ENCODE data around the gene UNC13D.
A peak's percentile ranks its signal among the peaks of the same experiment; 100 is the strongest.

The UNC13D gene

DNA sequence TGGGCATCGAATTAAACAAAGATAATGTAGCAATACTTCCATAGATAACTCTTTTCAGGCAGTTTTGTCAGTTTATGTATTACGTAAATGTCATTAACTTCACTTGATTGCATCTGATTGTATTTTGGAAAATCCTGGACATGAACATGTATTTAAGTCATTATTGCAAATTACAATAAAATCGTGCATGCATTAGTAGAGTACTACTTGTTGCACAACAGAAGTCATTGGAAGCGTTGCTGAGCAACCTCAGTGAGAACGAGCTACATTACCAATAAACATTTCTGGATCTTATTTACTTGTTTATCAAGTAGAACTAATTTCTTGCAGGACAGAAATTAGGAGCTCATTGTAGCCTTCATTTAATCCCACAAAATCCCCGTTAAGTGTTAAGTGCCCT lies 53.0 kb downstream of the UNC13D start:
- no peak for DNase-seq

DNA sequence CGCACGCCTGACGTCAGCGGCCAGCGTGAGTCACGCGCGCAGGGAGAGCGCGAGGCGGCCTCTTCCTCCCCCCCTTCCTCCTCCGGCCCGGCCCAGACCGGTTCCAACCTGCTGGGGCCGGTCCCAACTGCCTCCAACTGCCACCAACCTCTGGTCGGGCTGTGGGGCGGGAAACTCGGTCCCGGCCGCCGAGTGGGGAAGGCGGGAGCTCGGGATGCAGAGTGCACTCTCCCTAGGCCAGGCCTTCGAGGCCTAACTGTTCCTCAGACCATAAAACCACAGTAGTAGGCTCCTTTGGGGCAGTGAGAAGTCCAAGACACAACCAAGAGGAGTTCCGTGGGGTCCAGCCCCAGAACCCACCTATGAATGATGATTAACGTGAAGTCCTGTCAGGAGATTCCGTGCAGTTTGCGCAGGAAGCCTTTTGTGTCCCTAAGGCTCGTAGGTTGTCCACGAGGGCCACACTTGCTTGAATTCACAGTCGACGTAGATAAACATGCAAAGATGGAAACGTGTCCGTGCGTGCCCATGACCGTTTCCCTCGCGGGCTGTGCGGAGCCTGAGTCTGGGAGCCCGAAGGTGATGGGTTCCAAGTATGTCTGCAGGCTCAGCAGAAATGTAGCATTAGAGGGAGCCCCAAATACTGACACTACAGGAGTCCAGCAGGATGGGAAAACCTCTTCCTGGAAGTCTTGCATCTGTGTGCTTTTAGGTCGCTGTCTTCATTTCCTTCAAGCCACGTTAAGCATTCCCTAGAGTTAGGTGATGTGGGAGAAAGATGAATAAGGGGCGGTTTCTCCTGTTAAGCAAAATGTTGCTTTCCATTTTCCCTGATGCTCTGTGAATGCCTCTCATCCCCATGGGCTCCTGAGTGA lies 59.0 kb downstream of the UNC13D start:
- DNase-seq: peak; percentile 95

DNA sequence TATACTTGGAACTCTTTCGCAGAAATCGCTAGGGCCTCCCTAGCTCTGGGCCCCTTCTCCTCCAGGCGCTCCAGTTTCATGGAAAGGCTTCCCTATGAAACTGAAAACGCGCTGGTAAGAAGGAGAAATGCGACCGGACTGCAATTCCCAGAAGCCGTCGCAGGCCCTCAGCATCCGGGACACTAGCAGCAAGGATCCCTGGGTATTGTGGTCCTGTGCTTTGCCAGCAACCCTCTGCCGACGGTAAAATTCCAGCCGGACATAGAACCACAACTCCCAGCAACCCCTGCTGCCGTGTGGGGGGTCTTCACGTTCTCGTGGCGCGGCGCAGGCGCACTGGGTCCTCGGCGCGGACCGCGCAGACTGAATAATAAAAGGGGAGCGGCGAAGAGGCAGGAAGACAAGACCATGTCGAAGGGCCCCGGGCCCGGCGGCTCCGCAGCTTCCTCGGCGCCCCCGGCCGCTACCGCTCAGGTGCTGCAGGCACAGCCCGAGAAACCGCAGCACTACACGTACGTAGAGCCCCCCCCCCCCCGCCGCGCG lies 59.7 kb downstream of the UNC13D start, which contains the start of gene UNK:
Gene UNK (plus strand): TSS at position 334 of the 543 bp plus-strand sequence. CDS start 75 bp downstream, at position 409.
- peak; percentile 100 for DNase-seq

DNA sequence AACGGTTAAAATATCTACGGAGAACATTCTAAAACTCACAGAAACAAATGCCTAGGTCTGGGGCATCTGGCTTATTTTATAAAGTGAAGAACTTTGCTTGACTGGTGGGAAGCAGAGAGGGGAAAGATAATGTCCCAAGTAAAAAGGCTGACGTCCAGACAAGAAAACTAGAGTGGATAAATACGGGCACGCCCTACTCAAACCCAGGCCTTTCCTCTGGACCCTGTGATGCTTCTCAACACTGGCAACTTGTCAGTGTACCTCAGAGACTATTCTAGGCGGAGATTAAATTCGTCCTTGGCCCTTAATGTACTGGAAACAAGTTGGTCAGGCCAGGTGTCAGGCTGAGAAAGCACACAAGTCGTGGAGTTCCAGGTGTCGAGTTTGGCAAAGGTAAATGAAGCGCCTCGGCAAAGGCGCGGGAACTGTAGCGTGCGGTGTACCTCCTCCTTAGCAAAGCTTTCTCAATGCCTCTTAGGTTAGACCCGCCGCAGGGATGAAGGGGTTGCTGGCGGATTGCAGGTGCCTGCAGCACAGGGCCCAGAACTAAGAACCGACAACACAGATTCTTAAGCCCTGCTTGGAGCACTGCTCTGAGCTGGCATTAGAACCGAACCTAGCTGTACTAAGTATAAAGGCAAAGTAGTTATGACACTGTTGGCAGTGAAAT lies 60.3 kb downstream of the UNC13D start:
- DNase-seq: no peak

DNA sequence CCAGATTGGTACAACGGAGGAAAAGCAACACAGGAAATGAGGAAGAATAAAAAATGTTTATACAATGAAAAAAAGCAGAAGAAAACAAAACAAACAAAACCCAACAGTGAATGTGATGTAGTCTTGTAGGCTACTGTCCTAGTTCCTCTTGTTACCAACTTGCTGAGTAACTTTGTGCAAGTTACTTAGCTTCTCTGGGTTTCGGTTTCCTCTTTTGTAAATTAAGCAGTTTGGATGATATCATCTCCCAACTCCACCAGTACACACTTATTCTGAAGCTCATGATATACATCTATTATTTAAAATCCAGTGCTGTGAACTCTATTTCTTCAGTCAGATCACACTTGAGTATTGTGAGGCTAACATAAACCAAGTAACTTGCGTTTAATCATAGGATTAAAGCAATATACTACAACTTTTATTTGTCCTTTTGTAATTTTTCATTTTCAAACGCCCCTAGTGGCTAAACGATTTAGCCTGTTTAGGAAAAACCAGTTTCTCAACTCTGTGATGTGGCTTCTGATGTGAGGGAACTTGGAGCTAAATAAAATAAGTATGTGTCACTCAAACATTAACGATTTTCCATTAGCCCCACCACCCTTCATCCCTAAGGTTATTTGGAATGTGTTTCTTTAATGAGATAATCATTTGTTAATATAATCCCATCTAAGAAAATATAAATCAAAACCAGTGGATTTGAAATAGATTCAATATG lies 61.0 kb downstream of the UNC13D start:
- DNase-seq: peak; percentile 49

DNA sequence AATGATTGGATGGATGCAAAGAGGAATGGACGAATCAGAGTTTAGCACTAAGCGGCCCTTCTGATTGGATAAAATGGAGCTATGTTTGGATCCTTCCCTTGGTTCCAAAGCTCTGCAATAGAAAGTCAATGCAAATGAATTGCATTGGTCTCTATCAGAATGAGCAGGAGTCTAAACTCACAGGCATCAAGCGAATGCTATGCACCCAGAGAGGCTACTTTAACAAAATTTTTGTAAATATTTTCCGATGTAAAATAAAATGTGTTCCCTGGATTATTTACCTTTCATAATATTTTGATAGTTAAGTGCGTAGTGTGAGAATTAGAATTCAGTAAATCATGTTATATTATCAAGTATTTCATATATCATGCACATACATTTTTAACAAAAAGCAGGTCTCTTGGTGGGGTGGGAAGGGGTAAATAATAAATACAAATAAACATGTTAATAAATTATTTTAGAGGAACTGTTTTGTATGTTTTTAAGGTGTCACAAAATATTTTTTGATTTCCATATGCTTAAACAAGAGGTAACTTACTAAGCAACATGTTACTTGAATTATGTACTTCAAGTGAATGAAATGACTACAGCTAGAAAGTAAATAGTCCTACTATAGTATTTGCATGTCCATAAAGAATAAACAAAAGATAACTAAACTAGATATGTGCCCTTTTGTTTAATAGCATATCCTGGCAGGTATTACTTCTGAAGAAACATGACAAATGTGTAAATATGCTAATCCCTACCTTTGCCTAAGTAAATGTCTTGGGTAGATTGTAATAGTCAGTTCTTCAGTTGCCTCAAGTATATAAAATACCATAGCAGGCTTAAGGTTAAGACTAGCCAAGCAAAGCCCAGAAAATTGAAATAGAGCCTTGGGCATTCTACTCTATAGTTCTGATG lies 64.0 kb downstream of the UNC13D start:
- DNase-seq: no peak

DNA sequence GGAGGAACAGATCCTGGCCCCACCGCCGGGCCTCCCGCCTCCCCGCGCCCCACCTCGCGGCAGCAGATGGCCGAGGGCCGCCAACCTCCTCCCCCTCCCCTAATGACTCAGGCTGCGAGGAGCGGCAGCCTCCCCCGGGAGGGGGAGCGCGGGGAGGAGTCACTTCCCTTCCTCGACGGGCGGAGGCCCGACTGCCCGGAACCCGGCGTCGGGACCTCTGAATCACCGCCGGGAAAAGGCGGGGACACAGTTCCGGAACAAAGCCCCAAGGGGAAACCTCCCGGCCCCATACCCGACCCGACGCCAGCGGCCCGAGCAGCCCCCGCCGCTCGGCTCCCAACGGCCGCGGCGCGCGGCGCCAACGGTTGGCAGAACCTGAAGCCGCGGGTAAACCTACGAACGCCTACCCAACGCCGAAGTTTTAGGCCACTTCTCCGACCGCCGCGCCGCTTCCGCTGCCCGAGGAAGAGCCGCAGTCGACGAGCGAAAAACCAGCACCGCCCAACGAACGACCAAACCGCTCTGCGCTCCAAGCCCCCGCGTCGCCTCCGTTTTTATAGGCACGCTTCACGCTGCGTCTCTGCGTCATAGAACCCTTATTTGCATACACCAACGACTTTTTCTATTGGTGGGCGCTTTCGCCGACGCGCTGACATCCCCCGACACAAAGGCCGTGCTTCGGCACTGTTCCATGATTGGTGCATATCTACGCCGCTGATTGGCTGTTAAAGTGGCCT lies 64.8 kb downstream of the UNC13D start:
- peak; percentile 100 for DNase-seq

DNA sequence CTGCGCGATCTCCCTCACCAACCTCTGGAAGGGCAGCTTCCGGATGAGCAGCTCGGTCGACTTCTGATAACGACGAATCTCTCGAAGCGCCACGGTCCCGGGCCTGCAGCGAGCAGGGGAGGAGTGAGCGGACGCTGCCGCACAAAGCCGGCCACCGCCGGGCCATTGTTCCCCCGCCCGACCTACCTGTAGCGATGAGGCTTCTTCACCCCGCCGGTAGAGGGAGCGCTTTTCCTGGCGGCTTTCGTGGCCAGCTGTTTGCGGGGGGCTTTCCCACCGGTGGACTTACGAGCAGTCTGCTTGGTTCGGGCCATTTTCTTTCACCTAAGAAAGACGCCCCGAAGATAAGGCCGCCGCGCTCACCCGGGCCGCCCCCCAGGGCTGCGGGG lies 65.3 kb downstream of the UNC13D start:
- peak; percentile 90 for DNase-seq

DNA sequence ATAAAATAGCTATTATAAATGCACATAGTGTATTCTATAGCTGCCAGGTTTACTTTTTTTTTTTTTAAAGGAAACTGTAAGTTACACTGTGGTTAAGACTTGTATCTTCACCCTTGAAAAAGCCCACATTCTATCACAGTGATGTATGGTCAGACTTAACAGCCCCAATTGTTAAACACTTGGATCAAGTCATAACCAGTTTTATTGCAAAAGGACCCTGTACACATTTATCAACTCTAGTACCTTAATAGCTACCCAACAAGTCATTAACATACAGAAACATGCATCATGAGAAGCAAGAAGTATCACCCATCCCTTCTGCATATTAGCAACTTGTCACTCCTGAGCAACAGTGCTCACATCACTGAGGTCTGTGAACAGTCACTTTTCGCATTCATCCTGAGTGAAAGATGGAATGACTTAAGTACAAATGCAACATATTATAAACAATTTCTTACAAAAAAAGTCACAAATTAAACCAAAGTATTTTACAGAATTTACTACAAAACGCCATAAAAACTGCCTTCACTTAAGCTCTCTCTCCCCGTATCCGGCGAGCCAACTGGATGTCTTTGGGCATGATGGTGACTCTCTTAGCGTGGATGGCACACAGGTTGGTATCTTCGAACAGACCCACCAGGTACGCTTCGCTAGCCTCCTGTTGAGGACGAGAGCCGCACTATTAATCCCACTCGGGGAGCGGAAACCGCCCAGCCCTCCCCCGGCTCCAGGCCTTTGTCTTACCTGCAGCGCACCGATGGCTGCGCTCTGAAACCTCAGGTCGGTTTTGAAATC lies 65.9 kb downstream of the UNC13D start:
- peak; percentile 61 for DNase-seq

DNA sequence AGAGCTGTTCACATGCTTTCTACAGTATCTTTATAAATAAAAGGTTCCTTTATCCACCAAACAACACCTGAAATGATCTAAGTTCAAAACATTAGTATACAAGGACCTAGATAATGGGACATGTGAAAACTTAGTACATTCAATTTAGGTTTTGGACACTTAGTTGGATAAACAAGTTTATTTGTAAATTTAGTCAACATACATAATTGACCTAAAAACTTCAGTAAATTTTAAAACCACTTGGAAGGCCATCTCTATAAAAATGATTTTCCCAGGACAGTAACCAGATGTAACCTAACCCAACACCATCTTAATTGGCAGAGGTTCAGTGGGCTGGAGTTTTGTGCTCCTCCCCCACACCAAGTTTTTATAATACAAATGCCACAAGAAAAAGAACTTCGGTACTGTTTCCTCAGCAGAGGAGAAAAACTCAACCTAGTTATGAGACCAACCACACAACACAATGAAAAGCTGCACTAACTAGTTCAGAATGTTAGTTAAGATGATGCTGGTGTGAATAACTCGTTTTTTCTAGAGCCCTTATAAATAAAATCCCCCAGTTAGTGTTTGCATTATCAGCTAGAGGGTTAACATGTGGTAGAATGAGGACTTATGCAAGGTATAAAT lies 66.8 kb downstream of the UNC13D start:
- no peak for DNase-seq

All from NCI-H82 (cell line).